ENCODE measurements around the gene FAM110A. TPM values are rescaled to one million over a fixed set of nuclear protein-coding genes. Genes with fewer than 3 reads are reported as not detected.
"Not testable (repeated sequence)": the region's sequence is repeated elsewhere in the genome, so short reads cannot be mapped to it uniquely, and the experiment has no call there.

Gene FAM110A
- total RNA-seq = 13.2 TPM

- DNase-seq (ENCODE audit: low read depth in 2 of 3, low spot score in 2 of 3) = peak; percentile 87 to 97 (median 96)
Observed at GRCh38 chr20:833450-834150, at the start of gene FAM110A. TSS of gene FAM110A (plus strand) at chr20:833715. CDS start at chr20:844805, 11,090 bp downstream.

DNA sequence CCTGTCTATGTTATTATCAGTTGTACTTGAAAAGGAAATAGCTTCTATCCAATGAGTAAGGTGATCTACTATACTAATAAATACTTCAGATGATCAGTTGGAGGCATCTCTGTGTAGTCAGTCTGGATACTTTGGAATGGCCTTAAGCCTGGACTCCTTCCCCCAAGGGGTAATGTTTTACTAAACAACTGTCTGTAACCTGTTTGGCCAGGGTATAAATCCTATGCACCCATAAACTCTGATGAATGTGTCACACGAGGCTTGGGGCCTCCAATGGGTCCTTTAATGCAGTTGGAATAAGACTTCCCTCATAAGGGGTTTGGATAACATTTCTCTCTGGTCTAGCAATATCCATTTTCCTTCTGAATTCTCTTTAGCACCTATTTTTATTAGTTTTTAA is 45.7 kb upstream of the FAM110A start:
- no peak for DNase-seq (ENCODE audit: low read depth in 2 of 3, low spot score in 2 of 3)

DNA sequence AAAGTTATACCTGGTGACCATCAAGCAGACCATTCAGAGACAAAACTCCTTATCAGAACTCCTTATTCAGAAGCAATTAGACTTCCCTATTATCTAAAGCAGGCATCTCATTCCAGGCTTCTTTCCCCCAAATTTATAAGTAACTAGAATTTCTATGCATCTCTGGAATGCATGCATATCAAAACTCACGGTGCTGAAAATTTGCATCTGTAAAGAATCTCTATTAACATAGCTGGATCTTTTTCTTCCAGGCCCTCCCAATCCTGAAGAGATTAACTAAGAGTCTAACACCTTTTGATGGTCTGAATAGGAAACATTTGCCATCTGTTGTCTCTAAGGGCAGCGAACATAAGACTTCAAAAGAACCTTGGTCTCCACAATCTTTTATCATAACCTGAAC is 42.5 kb upstream of the FAM110A start:
- DNase-seq (ENCODE audit: low read depth in 2 of 3, low spot score in 2 of 3) = no peak

- no peak for DNase-seq (ENCODE audit: low read depth in 2 of 3, low spot score in 2 of 3)
Observed at GRCh38 chr20:792248-792647, 41.3 kb upstream of the FAM110A start.

- no peak for DNase-seq (ENCODE audit: low read depth in 2 of 3, low spot score in 2 of 3)
Observed at GRCh38 chr20:796921-797320, 36.6 kb upstream of the FAM110A start.

DNA sequence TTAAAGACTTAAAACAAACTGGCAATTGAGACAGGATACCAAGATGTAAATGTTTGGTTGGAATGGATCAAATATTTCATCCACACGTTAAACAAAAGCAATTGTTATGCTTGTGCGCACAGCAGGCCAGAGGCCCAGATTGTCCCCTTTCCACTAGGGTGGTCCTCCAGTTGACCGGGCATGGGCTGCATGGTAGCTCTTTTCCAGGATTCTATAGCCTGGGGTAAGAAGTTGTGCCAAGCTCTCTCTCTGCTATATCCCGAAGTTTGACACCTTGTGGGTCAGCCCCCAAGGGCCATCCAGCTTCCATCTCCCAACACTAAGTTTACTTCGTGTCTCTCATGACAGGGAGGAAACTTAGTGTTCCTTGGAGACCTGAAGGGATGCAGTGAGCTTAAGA is 34.8 kb upstream of the FAM110A start:
- not testable (repeated sequence) for DNase-seq (ENCODE audit: low read depth in 2 of 3, low spot score in 2 of 3)

- not testable (repeated sequence) for DNase-seq (ENCODE audit: low read depth in 2 of 3, low spot score in 2 of 3)
Observed at GRCh38 chr20:800026-800425, 33.5 kb upstream of the FAM110A start.

- no peak for DNase-seq (ENCODE audit: low read depth in 2 of 3, low spot score in 2 of 3)
Observed at GRCh38 chr20:801678-802077, 31.8 kb upstream of the FAM110A start.

DNA sequence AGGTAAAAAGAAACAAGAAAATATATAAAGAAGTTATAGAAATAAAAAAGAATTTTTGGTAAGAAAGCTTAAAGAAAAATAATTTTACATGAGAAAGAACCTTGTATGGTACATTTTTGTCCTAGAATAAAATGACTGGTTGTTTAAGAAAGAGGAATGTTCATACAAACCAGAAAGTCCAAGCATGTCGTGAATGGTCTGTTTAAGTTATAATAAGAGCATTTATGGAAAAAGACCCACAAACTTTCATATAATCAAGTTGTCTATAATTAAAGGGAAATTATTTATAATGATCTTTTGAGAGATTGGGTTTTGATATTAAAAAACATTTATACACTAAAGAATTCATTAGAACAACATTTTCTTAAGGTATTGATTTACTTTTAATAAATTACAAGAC is 27.8 kb upstream of the FAM110A start:
- no peak for DNase-seq (ENCODE audit: low read depth in 2 of 3, low spot score in 2 of 3)

- DNase-seq (ENCODE audit: low read depth in 2 of 3, low spot score in 2 of 3) = not testable (repeated sequence)
Observed at GRCh38 chr20:811776-812434, 21.6 kb upstream of the FAM110A start.

GRCh38 chr20:812435-812814 is 21.1 kb upstream of the FAM110A start:
- DNase-seq (ENCODE audit: low read depth in 2 of 3, low spot score in 2 of 3) = not testable (repeated sequence)

- no peak for DNase-seq (ENCODE audit: low read depth in 2 of 3, low spot score in 2 of 3)
Observed at GRCh38 chr20:813390-813789, 20.1 kb upstream of the FAM110A start.

DNA sequence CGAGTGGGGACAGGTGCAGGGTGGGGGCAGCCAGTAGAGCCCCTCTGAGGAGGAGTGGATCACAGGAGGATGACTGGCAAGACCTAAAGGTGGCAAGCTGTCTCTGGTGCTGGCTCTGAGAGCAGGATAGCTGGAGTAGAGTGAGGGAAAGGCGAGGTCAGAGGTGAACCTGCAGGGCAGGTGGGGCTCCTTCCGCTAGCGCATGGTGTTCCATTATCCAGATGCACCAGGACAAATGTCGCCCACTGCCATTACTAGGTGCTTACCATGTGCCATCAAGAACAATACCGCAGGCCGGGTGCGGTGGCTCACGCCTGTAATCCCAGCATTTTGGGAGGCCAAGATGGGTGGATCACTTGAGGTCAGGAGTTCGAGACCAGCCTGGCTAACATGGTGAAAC is 18.3 kb upstream of the FAM110A start:
- DNase-seq (ENCODE audit: low read depth in 2 of 3, low spot score in 2 of 3) = no peak

- peak; percentile 58 to 82 (median 66) for DNase-seq (ENCODE audit: low read depth in 2 of 3, low spot score in 2 of 3)
Observed at GRCh38 chr20:815914-816606, 17.5 kb upstream of the FAM110A start.

DNA sequence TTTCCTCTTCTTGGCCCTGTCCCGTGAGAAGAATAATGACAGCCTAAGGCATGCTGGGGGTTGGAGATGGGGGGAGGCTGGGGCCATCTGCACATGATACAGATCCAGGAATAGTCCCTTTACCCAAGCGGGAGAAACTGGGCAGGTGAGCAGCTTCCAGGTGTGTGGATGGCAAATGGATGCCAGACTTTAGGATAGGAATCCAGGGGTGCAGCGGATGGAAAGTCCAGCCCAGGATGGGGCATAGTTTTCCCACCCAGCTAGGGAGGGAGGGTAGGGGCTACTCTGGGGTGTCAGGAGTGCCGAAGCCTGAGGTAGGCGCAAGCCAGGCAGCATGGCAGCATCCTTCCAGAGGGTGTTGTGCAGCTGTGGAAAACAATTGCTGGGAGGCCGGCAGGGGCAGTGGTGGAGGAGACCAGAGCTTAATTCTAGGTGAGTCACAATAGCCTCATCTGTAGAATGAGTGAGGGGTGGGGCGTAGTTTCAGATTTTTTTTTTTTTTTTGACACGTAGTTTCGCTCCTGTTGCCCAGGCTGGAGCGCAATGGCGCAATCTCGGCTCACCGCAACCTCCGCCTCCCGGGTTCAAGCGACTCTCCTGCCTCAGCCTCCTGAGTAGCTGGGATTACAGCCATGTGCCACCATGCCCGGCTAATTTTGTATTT is 15.4 kb upstream of the FAM110A start:
- no peak for DNase-seq (ENCODE audit: low read depth in 2 of 3, low spot score in 2 of 3)

DNA sequence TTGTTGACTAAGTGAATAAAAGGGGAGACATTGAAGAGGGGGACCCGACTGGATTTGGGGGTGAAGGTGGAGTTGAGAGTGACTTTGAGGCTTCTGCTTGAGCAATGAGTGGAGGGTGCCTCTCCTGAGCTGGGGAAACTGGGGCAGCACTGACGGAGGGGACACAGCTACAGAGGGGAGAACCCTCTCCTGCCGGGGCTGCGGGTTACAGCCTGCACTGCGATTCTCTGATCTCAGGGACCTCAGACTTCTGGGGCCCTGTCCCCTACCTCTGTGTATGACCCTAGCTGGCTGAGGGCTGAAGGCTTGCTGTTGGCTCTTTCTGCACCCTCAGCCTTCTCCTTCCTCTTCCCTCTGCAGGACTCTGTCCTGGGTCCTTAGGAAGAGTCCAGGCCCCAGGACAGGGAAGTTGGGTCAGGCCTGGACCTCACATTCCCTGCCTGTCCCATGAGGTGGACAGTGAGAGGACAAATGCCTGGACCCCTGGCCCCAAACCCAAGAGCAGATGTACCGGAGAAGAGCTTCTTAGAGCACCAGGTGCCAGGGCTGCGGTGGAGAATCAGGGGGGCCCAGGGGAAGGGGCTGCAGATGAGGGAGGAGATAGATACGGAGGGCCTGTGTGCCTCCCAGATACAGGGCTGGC is 13.7 kb upstream of the FAM110A start:
- DNase-seq (ENCODE audit: low read depth in 2 of 3, low spot score in 2 of 3) = no peak

GRCh38 chr20:820323-820953 is 13.1 kb upstream of the FAM110A start:
- DNase-seq (ENCODE audit: low read depth in 2 of 3, low spot score in 2 of 3) = no peak

DNA sequence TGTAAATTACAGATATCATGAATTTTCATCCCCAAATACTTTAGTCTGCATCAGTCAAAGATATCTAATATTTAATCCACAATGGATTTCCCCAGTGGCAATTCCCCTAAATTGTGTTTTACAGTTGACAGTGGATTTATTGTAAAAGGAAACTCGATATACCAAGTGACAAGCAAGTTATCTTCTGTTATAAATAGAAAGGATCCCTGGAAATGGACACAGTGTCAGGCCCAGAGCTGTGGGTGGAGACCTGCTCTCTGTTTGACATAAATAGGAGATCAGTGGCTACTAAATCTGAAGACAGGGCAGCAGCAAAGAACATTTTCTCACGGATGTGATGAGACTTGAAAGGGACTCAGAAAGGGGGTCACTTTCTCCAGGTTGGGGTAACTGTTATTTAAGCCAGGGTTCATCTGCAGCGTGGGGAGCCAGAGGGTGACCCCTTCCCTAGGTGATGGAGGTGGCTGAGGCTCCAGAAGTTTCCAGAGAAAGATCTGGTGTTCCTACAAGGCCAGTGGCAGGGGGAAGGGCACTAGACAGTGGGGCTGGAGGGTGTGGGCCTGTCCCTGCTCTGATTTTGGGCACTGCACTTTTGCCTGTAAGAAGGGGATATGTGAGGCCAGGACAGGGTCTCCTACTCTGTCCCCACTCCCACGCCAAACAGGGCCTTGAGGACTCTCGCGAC is 12.3 kb upstream of the FAM110A start:
- no peak for DNase-seq (ENCODE audit: low read depth in 2 of 3, low spot score in 2 of 3)

DNA sequence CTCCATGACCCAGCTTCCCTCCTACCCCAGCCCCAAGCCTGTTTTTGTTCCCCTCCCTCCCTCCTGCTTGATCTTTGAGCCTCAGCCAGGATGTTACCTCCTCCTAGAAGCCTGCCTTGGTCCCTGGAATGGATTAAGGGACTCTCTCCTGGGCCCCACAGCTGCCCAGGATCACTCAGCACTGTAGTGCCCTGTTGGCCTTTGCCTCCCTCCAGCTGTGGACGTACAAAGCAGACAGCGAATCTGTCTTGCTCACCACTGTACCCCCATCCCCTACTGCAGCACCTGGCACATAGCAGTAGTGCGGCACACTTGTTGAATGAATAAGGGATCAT is 11.8 kb upstream of the FAM110A start:
- DNase-seq (ENCODE audit: low read depth in 2 of 3, low spot score in 2 of 3) = no peak
